ENCODE data around the gene CCDC134.

Gene CCDC134

GRCh38 chr22:41840216-41840615 is 39.7 kb downstream of the CCDC134 start:
- Mint-ChIP-seq H3K36me3 (peaks cover 99% of the 10 kb centered on the region), H3K4me1 (peaks cover 69% of the 10 kb centered on the region), H3K4me3 (no peak overlapping the region), H3K27ac (peak overlapping the region; percentile 35), H3K9me3 (no peaks in the 10 kb centered on the region)
- no peak for ATAC-seq
- no peak for DNase-seq (ENCODE audit: low spot score in 2 of 2)

- H3K36me3 Mint-ChIP-seq = peaks cover 97% of the 10 kb centered on the region
- H3K9me3 Mint-ChIP-seq = no peaks in the 10 kb centered on the region
- H3K27ac Mint-ChIP-seq = peak overlapping the region; percentile 35
- H3K4me1 Mint-ChIP-seq = peaks cover 73% of the 10 kb centered on the region
- ATAC-seq (no peak), DNase-seq (ENCODE audit: low spot score in 2 of 2) (no peak)
- H3K4me3 Mint-ChIP-seq = no peak overlapping the region
Measured at GRCh38 chr22:41841085-41841712, 40.7 kb downstream of the CCDC134 start.

GRCh38 chr22:41842996-41843970 is 42.8 kb downstream of the CCDC134 start:
- Mint-ChIP-seq H3K9me3 (no peaks in the 10 kb centered on the region), H3K4me3 (no peak overlapping the region), H3K4me1 (peaks cover 70% of the 10 kb centered on the region), H3K36me3 (peaks cover 88% of the 10 kb centered on the region), H3K27ac (peak overlapping the region; percentile 79)
- DNase-seq (ENCODE audit: low spot score in 2 of 2) = no peak
- peak; percentile 96 for ATAC-seq

GRCh38 chr22:41844036-41844435 is 43.6 kb downstream of the CCDC134 start:
- DNase-seq (ENCODE audit: low spot score in 2 of 2) (no peak), ATAC-seq (no peak)
- Mint-ChIP-seq H3K9me3 (no peaks in the 10 kb centered on the region), H3K27ac (peak overlapping the region; percentile 58), H3K36me3 (peaks cover 88% of the 10 kb centered on the region), H3K4me1 (peaks cover 63% of the 10 kb centered on the region), H3K4me3 (no peak overlapping the region)

- Mint-ChIP-seq H3K27ac (peak overlapping the region; percentile 58), H3K36me3 (peaks cover 88% of the 10 kb centered on the region), H3K4me3 (no peak overlapping the region), H3K9me3 (no peaks in the 10 kb centered on the region), H3K4me1 (peaks cover 58% of the 10 kb centered on the region)
- DNase-seq (ENCODE audit: low spot score in 2 of 2) (no peak), ATAC-seq (no peak)
Measured at GRCh38 chr22:41844513-41844912, 44.0 kb downstream of the CCDC134 start.

- DNase-seq (ENCODE audit: low spot score in 2 of 2) (no peak), ATAC-seq (no peak)
- peaks cover 88% of the 10 kb centered on the region for H3K36me3 Mint-ChIP-seq
- H3K4me3 Mint-ChIP-seq = no peak overlapping the region
- peak overlapping the region; percentile 58 for H3K27ac Mint-ChIP-seq
- H3K9me3 Mint-ChIP-seq = no peaks in the 10 kb centered on the region
- peaks cover 50% of the 10 kb centered on the region for H3K4me1 Mint-ChIP-seq
Measured at GRCh38 chr22:41845380-41846267, 45.1 kb downstream of the CCDC134 start.

DNA sequence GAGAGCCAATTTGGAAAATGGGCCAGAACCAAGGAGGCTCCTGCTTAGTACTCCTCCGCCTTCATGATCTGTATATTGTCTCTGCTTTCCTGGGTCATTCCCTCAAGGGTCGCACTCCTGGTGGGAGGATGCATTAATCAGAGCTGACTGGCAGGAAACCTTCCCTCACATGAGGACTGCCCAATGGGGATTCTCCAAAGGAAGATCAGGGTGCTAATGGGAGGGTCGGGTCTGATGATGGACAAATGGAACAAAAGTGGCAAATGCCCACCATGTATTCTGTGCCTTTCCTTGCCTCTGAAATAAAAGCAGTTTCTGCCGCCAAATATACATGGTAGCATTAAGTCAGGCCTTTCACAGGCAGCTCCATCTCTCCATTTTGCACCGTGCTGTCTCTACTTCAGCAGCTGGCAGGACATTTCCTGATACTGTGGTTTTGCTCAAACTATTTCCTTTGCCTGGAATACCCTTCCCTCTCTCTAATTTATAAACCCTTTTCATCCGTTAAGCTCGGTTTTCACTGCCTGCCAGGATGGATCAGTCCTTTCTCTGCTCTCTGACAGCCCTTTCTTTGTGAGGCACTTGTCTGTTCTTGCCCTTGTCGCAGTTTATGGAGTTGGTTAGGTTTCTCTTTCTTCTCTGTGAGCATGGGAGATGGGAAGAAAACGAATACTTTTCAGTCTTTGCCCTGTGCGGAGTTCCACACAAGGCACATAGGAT is 45.9 kb downstream of the CCDC134 start:
- Mint-ChIP-seq H3K9me3 (no peaks in the 10 kb centered on the region), H3K4me3 (no peak overlapping the region), H3K4me1 (peaks cover 43% of the 10 kb centered on the region), H3K27ac (peak overlapping the region; percentile 58), H3K36me3 (peaks cover 88% of the 10 kb centered on the region)
- DNase-seq (ENCODE audit: low spot score in 2 of 2) (no peak), ATAC-seq (no peak)

- H3K9me3 Mint-ChIP-seq = no peaks in the 10 kb centered on the region
- no peak overlapping the region for H3K4me3 Mint-ChIP-seq
- no peak for DNase-seq (ENCODE audit: low spot score in 2 of 2)
- ATAC-seq = no peak
- H3K27ac Mint-ChIP-seq = no peak overlapping the region
- H3K4me1 Mint-ChIP-seq = peaks cover 42% of the 10 kb centered on the region
- H3K36me3 Mint-ChIP-seq = peaks cover 88% of the 10 kb centered on the region
Measured at GRCh38 chr22:41847300-41847699, 46.8 kb downstream of the CCDC134 start.

- Mint-ChIP-seq H3K36me3 (peaks cover 88% of the 10 kb centered on the region), H3K9me3 (no peaks in the 10 kb centered on the region), H3K27ac (peak overlapping the region; percentile 26), H3K4me3 (no peak overlapping the region), H3K4me1 (peaks cover 48% of the 10 kb centered on the region)
- ATAC-seq (no peak), DNase-seq (ENCODE audit: low spot score in 2 of 2) (no peak)
Measured at GRCh38 chr22:41848468-41848867, 48.0 kb downstream of the CCDC134 start.

DNA sequence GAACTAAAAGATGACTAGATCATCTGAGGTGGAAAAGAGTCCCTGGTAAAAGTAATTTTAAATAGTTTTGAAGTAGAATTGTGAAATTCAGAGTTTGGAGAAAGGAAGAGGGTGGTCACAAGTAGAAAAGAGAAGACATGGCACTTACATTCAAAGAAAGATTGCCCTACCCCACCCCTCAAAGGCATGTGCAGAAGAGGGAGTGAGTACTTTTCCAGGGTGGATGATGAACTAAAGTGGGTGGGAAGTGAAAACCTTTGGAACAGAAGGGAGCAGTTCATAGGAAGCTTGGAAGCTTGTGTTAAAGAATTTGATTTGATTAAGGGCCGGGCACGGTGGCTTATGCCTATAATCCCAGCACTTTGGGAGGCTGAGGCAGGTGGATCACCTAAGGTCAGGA is 56.0 kb downstream of the CCDC134 start:
- Mint-ChIP-seq H3K27ac (peak overlapping the region; percentile 88), H3K9me3 (no peaks in the 10 kb centered on the region), H3K36me3 (peaks cover 79% of the 10 kb centered on the region), H3K4me3 (peak overlapping the region; percentile 31), H3K4me1 (peaks cover 66% of the 10 kb centered on the region)
- DNase-seq (ENCODE audit: low spot score in 2 of 2) (no peak), ATAC-seq (no peak)

GRCh38 chr22:41857155-41857859 is 56.8 kb downstream of the CCDC134 start:
- DNase-seq (ENCODE audit: low spot score in 2 of 2) (peak; percentile 61 to 87), ATAC-seq (peak; percentile 85)
- Mint-ChIP-seq H3K4me3 (peak overlapping the region; percentile 31), H3K36me3 (peaks cover 71% of the 10 kb centered on the region), H3K27ac (peak overlapping the region; percentile 88), H3K4me1 (peaks cover 67% of the 10 kb centered on the region), H3K9me3 (no peaks in the 10 kb centered on the region)

DNA sequence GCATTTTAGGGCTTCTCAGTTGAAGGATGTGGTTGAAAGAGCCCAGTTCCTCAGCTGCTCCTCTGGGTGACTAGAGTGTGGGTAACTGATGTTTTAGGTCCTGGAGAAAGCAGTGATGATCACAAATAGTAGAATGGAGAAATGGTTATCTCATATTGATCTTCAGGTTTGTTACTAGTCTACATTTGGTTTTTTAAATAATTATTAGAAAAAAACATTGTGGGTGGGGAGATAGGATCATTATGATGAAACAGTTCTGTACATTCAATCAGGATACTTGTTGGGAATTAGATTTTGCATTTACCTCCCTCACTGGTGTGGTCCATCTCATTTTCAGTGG is 57.4 kb downstream of the CCDC134 start:
- Mint-ChIP-seq H3K9me3 (no peaks in the 10 kb centered on the region), H3K4me1 (peaks cover 68% of the 10 kb centered on the region), H3K36me3 (peaks cover 66% of the 10 kb centered on the region), H3K4me3 (peak overlapping the region; percentile 31), H3K27ac (peak overlapping the region; percentile 88)
- DNase-seq (ENCODE audit: low spot score in 2 of 2) (no peak), ATAC-seq (no peak)

- peak; percentile 65 for ATAC-seq
- H3K27ac Mint-ChIP-seq = peak overlapping the region; percentile 97
- H3K36me3 Mint-ChIP-seq = peaks cover 68% of the 10 kb centered on the region
- H3K9me3 Mint-ChIP-seq = no peaks in the 10 kb centered on the region
- peak in 1 of 2 donors; percentile 15 for DNase-seq (ENCODE audit: low spot score in 2 of 2)
- H3K4me3 Mint-ChIP-seq = peak overlapping the region; percentile 78
- H3K4me1 Mint-ChIP-seq = peaks cover 74% of the 10 kb centered on the region
Measured at GRCh38 chr22:41862160-41862529, 61.7 kb downstream of the CCDC134 start.
